PC-9 (cell line): ENCODE results near the gene LIF.

Source experiments
- EZH2 ChIP-seq: fragments of 200-600 bp; sonication (generic); IDR thresholded peaks from 2 replicates; pipeline ENCODE4 v1.8.0; 2017; ENCODE audit warnings: antibody characterized with exemption, low read depth
- TF ChIP-seq, protein P1 (sequence below): fragments of 200-600 bp; sonication (generic); conservative IDR thresholded peaks from 2 replicates; pipeline ENCODE4 v1.6.1; 2017; ENCODE audit warnings: mixed run types, antibody characterized with exemption, mild to moderate bottlenecking, moderate library complexity

DNA sequence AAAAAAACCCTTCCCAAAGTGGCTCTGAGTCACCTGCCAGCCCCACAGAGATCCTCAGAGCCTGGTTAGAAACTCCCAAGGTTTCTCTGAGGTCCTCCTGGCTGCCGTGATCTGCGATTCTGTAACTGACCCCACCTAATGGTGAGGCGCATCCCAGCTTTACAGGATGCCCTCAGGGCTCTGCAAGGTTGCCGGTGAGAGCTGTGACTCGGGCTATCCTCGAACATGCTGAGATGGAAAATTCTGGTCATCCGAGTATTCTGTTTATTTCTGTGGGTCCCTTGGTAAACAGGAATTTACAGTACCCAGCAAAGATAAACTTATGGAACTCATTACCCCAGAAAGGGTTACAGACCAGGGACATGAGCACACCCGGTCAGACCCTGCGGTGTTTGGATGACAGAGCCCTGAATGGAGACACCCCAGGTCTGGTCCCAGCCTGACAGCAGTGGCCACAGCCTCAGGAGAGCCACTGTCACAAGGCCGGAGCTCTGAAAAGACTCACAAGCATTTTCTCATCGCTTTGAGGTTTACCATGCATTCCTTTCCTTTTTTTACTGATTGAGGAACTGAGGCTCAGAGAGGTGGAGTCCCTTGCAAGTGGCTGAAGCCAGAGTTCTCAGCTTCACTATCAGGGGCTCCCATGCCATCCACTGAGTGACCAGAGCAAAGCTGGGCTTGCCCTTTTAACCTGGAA lies 22.2 kb downstream of the LIF start:
- no peak for TF ChIP-seq EZH2
- TF ChIP-seq, protein P1, sequence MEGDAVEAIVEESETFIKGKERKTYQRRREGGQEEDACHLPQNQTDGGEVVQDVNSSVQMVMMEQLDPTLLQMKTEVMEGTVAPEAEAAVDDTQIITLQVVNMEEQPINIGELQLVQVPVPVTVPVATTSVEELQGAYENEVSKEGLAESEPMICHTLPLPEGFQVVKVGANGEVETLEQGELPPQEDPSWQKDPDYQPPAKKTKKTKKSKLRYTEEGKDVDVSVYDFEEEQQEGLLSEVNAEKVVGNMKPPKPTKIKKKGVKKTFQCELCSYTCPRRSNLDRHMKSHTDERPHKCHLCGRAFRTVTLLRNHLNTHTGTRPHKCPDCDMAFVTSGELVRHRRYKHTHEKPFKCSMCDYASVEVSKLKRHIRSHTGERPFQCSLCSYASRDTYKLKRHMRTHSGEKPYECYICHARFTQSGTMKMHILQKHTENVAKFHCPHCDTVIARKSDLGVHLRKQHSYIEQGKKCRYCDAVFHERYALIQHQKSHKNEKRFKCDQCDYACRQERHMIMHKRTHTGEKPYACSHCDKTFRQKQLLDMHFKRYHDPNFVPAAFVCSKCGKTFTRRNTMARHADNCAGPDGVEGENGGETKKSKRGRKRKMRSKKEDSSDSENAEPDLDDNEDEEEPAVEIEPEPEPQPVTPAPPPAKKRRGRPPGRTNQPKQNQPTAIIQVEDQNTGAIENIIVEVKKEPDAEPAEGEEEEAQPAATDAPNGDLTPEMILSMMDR, result no peak; the same call in 1 of the 2 replicates
